HK-2 (cell line): ENCODE data around the gene RAPGEF4.

Experiments used
- DNase-seq: peaks from one replicate; pipeline ENCODE4 v3.0.0-alpha.2; 2018; ENCODE audit not compliant: unreplicated experiment

RAPGEF4 gene

DNA sequence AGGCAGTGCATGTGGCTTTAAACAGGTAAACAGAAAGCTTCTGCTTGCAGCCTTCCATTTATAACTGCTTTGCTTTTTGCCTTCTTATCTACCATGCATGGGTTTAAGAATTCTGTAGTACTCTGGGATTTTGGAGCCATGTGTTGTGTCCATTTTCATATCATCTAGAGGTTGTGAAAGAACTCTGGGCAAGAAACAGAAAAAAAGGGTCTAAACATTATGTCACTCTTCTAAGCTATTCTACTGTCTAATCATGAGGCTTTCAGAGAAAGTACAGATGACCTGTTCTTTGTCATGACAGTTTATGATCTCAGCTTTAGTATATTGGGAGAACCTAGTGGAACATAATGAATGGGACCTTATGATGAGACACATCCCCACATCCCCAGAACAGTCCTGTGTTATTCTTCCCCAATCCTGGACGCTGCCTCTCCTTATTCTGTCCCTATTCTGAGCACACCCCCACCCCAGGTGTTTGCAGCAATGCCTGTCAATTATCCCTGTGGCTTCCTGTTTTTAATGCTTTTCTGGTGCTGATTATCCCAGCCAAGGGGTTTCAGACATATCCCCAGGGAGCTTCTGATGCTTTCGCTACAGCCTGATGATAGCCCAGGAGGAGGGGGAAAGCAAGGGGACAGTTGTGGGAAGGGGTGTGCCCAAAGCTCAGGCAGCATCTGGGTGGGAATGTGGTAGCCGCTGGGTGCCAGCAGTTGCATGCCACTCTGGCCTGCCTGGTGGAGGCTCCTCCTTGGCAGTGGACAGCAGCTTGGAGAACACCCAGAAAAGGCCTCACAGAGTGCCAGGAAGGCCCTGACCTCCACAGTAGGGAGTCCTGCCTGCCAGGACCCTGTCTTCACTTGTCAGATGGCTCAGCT is 170.5 kb downstream of the RAPGEF4 start:
- DNase-seq: no peak

GRCh38 chr2:172908275-172908674 is 172.6 kb downstream of the RAPGEF4 start:
- no peak for DNase-seq

DNA sequence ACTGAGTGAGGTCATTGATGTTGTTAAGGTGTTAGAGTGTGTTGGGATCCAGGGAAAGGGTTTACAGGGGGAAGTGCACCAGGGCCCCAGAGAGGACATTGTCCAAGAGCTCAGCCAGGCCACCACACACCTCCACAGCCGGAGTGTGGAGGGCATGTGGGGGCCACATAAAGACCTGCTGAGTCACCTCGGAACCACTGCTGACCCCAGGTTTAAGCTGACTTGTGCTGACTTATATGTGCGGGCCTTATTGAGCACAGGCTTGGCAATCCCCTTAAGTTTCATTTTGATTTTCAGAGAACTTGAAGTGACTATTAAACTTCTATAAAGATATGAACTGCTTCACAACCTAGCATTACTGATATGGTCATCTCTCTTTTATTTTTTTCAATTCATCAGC is 173.8 kb downstream of the RAPGEF4 start:
- no peak for DNase-seq

- DNase-seq: no peak
Observed at GRCh38 chr2:172912266-172912665, 176.6 kb downstream of the RAPGEF4 start.

DNA sequence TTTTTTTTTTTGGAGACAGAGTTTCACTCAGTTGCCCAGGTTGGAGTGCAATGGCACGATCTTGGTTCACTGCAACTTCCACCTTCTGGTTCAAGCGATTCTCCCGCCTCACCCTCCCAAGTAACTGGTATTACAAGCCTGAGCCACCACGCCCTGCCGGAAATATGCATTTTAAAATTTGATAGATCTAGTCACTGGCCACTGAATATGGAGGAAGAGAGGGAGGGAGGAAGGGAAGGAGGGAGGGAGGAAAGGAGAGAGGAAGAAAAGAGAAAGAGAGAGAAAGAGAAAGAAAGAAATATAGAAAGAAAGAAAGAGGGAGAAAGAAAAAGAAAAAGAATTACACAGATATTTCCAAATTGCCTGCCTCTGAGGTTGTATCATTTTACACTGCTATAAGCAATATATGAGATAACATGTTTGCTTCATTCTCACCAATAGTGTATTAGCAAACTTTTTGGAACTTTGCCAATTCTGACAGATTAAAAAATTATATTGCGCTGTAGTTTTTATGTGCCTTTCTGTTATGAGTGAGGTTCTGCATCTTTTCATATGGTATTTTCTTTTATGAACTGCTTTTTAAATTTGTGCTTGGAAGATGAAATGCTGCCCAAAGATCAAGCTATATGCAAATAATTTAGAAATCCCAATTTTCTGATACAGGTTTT is 178.8 kb downstream of the RAPGEF4 start:
- no peak for DNase-seq

DNA sequence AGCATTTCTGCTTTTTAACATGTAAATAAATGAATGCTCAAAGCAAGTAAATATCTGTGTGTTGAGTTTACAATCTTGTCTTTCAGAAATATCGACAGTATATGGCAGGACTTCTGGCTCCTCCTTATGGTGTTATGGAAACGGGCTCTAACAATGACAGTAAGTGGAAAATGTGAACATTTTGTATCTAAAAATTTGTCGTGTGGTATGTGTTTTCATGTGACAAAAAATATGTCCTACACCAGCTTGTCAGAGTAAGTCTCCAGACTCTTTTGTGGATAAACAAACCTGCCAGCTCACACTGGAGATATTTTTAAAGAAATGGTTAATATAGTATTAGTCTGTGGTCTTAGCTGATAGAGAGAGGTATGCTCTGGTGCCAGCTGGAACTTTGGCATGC is 182.1 kb downstream of the RAPGEF4 start:
- DNase-seq: no peak

DNA sequence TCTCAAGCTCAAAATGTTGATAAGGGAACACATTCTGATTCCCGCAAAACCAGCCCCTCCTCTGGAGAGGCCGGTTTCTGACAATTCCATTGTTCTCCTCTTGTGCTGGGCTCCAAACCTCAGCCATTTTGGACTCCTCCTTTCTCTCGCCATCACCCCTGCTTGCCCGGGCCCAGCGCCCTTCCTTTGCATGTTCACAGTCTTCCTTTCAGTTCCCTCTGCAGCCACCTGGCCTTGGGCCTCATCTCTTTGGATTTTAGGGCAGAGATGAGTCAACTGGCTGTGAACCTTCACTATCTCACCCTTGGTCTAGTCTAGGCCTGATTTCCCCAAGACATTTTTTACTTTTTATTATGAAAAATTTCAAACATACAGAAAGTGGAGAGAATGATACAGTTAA is 184.1 kb downstream of the RAPGEF4 start:
- no peak for DNase-seq

- no peak for DNase-seq
Observed at GRCh38 chr2:172921532-172922236, 186.0 kb downstream of the RAPGEF4 start.

GRCh38 chr2:172922306-172922705 is 186.7 kb downstream of the RAPGEF4 start:
- no peak for DNase-seq

GRCh38 chr2:172922815-172923214 is 187.2 kb downstream of the RAPGEF4 start:
- no peak for DNase-seq

DNA sequence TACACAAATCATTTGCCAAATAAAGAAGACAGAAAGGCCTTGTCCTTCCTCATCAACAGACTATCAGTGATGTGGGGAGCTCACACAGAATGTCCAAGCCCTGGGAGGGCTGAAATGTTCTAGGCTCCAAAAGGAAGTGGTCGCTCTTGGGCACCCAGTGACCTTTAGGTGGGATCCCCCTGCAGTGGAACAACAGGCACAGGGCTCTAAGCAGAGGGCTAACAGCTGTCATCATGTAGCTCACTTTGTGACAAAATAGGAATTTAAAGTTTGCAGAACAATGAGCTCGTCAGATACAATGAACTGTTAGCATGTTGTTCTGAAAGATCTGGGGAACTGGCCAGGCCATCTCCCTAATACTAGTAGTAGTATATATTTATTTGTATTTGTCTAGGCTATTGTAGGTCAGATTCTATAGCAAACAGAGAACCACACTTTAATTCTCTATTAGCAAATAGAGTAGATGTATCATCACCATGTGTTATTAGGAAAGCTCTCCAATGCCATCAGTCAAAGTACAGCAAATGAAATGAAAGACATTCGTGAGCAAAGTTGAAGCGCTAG is 188.5 kb downstream of the RAPGEF4 start:
- no peak for DNase-seq

DNA sequence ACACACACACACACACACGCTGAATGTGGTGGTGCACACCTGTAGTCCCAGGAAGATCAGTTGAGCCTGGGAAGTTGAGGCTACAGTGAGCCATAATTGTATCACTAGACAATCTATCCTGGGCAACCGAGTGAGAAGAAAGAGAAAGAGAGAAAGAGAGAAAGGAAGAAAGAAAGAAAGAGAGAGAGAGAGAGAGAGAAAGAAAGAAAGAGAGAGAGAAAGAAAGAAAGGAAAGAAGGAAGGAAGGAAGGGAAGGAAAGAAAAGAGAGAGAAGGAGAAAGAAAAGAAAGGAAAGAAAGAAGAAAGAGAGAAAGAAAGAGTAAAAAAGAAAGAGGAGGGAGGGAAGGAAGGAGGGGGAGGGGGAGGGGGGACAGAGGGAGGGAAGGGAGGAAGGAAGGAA is 190.0 kb downstream of the RAPGEF4 start:
- no peak for DNase-seq

GRCh38 chr2:172926785-172927640 is 191.4 kb downstream of the RAPGEF4 start:
- DNase-seq: no peak

DNA sequence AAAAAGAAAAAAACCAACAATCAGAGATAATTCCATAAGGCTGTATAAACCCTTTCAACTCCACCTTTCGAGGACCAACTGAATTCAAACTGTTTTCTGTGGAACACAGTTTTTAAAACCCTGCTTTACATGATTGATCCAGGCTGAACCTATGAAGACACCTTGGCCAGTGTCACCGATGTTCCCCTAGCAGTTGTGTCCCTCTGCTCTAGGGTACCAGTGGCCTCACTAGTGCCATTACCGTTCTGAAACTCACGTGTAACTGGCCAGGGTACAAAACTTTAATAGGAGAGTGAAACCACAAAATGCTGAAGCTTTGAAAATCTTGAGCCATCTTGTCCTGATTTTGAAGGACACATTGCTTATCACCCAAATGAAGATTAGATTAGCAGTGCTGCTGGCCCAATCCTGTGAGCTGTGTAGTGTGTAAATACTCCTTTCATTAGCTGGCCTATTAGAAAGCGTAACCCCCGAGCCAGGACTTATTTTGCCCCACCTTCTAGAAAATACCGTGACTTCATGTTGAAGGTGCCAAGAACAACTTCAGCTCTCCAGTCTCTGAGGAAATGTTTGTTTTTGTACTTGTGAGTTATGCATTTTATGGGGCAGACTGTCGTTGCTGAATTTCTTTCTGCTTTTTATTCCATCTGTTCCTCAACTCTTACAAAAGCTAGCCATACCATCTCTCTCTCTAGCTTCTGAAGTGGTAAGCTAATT is 192.2 kb downstream of the RAPGEF4 start:
- DNase-seq: no peak

DNA sequence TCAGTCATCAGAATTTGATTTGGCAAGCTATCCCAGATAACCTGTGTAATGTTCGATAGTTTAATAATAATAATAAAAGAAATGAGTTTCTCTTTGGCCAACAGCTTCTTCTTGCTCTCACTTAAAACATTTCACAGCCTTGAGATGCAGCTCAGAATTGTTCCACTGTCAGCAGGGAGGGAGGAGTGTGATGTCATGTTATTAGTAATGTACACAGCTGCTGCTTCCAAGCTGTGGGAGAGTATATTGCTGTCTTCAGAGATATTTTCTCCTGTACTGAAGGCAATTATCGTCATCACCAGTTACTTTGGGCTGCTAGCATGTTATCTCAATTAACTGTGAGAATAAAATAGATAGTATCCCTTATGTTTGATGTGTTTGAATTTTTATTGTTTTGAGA is 193.1 kb downstream of the RAPGEF4 start:
- no peak for DNase-seq

DNA sequence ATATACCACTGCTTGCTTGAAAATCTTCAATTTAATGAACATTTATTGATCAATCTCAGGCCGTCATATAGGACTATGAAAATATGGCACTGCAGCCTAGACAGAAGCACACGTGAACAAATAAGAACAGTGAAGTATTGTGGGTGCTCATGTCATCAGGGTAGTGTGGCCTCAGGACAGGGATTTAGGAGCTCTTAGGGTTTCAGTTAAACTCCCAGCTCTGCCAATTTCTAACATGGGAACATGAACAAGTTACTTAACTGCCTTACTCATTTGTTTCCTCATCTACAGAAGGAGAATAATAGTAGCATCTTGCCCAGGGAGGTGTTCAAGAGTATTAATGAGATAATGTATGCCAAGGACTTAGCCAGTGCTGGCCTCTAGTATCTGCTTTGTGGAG is 194.0 kb downstream of the RAPGEF4 start:
- no peak for DNase-seq

DNA sequence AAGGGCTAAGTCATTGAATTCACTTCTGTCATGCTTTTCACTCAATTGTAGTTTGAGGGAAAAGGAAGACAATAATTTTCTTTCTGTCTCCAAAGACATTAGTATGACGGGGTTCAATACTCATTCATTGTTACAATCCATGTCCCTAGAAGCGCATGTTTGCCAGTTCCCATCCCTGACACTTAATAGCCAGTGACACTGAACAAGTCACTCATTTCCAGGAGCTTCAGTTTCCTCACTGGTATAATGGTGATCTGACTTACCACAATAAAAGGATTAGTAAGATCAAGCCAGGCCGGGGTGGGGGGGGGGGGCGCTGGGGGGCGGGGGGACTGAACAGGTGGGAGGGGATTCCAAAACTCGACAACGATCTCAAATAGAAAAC is 195.2 kb downstream of the RAPGEF4 start:
- no peak for DNase-seq

- no peak for DNase-seq
Observed at GRCh38 chr2:172931256-172931894, 195.7 kb downstream of the RAPGEF4 start.

DNA sequence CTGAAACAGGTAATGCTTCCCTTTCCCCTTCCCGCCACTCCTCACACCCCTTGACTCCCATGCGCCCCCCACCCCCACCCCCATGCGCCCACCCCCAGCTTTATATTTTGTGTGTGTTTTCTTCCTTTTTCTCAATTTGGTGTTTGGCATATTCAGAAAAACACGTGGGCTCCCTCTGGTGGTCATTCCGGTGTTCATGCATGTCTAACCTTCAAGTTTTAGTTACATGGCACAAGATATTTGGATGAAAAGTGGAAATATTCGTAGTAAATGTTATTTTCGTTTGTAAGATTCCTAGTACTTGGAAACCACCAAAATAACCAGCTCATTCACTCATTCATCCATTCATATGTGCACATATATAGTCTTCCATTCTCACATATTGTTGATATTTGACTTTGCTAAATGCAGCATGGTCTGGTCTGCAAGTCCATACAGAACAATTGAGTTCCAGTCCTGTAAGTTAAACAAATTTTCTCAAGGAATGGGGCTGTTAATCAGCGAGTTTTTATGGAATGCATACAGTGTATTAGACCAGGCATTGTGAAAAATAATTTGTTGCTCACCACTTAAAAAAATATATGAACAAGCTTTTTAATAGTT is 196.4 kb downstream of the RAPGEF4 start:
- peak; percentile 38 for DNase-seq
